MM.1S (cell line): ENCODE measurements around the gene PRR35.

Source experiments
- DNase-seq: peaks from one replicate; pipeline ENCODE4 v3.0.0-alpha.2; 2015
- H2AFZ ChIP-seq: fragments of 300-600 bp; sonication (generic); 2 replicates; pipeline ENCODE4 v1.6.0; 2016; ENCODE audit warnings: antibody characterized with exemption, low read length
- H3F3A ChIP-seq: fragments of 300-600 bp; sonication (generic); 2 replicates; pipeline ENCODE4 v1.6.1; 2016; ENCODE audit warnings: mild to moderate bottlenecking, antibody characterized with exemption, low read length, moderate library complexity, mixed read lengths; ENCODE audit not compliant: insufficient read depth
- H3K27ac ChIP-seq: fragments of 300-600 bp; sonication (generic); 2 replicates; pipeline ENCODE4 v1.5.1; 2016; ENCODE audit warnings: mild to moderate bottlenecking, low read length
- H3K27me3 ChIP-seq: fragments of 300-600 bp; sonication (generic); replicated peaks from 2 replicates; pipeline ENCODE4 v1.6.0; 2016; ENCODE audit warnings: low read length; ENCODE audit not compliant: insufficient read depth
- H3K36me3 ChIP-seq: fragments of 300-600 bp; sonication (generic); replicated peaks from 2 replicates; pipeline ENCODE4 v1.6.1; 2016; ENCODE audit warnings: mild to moderate bottlenecking, low read length, mixed read lengths; ENCODE audit not compliant: insufficient read depth
- H3K4me1 ChIP-seq: fragments of 300-600 bp; sonication (generic); 2 replicates; pipeline ENCODE4 v1.6.1; 2016; ENCODE audit warnings: low read length, mixed read lengths
- H3K4me2 ChIP-seq: fragments of 300-600 bp; sonication (generic); 2 replicates; pipeline ENCODE4 v1.6.0; 2016; ENCODE audit warnings: low read depth, low read length
- H3K4me3 ChIP-seq: fragments of 300-600 bp; sonication (generic); 2 replicates; pipeline ENCODE4 v1.5.1; 2016; ENCODE audit warnings: low read length, mixed read lengths
- H3K79me2 ChIP-seq: fragments of 300-600 bp; sonication (generic); 2 replicates; pipeline ENCODE4 v1.6.1; 2016; ENCODE audit warnings: mixed run types, low read length, mixed read lengths
- H3K9ac ChIP-seq: fragments of 300-600 bp; sonication (generic); 2 replicates; pipeline ENCODE4 v1.6.1; 2016; ENCODE audit warnings: low read length, mixed read lengths
- H3K9me2 ChIP-seq: fragments of 300-600 bp; sonication (generic); replicated peaks from 2 replicates; pipeline ENCODE4 v1.6.1; 2016; ENCODE audit warnings: mild to moderate bottlenecking, low read length, mixed read lengths; ENCODE audit not compliant: insufficient read depth
- H3K9me3 ChIP-seq: fragments of 300-600 bp; sonication (generic); replicated peaks from 2 replicates; pipeline ENCODE4 v1.6.1; 2016; ENCODE audit warnings: mild to moderate bottlenecking, low read length, mixed read lengths; ENCODE audit not compliant: insufficient read depth
- H4K20me1 ChIP-seq: fragments of 300-600 bp; sonication (generic); 2 replicates; pipeline ENCODE4 v1.6.1; 2016; ENCODE audit warnings: mild to moderate bottlenecking, low read length, moderate library complexity, mixed read lengths; ENCODE audit not compliant: insufficient read depth
- CTCF ChIP-seq: fragments of 300-600 bp; sonication (generic); IDR thresholded peaks from 2 replicates; pipeline ENCODE4 v1.5.1; 2016; ENCODE audit warnings: antibody characterized with exemption, low read length, mixed read lengths
- EZH2 ChIP-seq: fragments of 300-600 bp; sonication (generic); optimal IDR thresholded peaks from 2 replicates; pipeline ENCODE3; 2017; ENCODE audit warnings: low read depth, mild to moderate bottlenecking, antibody characterized with exemption, low read length, mixed read lengths
- EZH2phosphoT487 ChIP-seq: fragments of 300-600 bp; sonication (generic); IDR thresholded peaks from 2 replicates; pipeline ENCODE4 v1.6.1; 2018; ENCODE audit warnings: antibody characterized with exemption, low read length

Gene PRR35

GRCh38 chr16:559021-559380, 1.2 kb upstream of the PRR35 start:
- Histone ChIP-seq H3K4me2 (no peak overlapping the region), H3K9ac (no peak overlapping the region), H3K27ac (no peak overlapping the region), H3K9me2 (no peaks in the 10 kb centered on the region), H3K4me3 (no peak overlapping the region), H4K20me1 (no peaks in the 10 kb centered on the region), H3F3A (no peaks in the 10 kb centered on the region), H3K79me2 (no peaks in the 10 kb centered on the region), H2AFZ (no peak overlapping the region), H3K4me1 (no peaks in the 10 kb centered on the region), H3K36me3 (no peaks in the 10 kb centered on the region), H3K27me3 (peaks cover 62% of the 10 kb centered on the region), H3K9me3 (no peaks in the 10 kb centered on the region)
- TF ChIP-seq CTCF: no peak
- no peak for TF ChIP-seq EZH2phosphoT487
- TF ChIP-seq EZH2: peak; percentile 11
- DNase-seq: no peak

- Histone ChIP-seq H3K9me2 (no peaks in the 10 kb centered on the region), H3K4me2 (no peak overlapping the region), H3K36me3 (no peaks in the 10 kb centered on the region), H3K27me3 (peaks cover 62% of the 10 kb centered on the region), H3K79me2 (no peaks in the 10 kb centered on the region), H3K27ac (no peak overlapping the region), H3K9me3 (no peaks in the 10 kb centered on the region), H3F3A (no peaks in the 10 kb centered on the region), H3K9ac (no peak overlapping the region), H2AFZ (no peak overlapping the region), H3K4me1 (no peaks in the 10 kb centered on the region), H4K20me1 (no peaks in the 10 kb centered on the region), H3K4me3 (no peak overlapping the region)
- no peak for TF ChIP-seq CTCF
- TF ChIP-seq EZH2: peak; percentile 16
- TF ChIP-seq EZH2phosphoT487: no peak
- no peak for DNase-seq
These were observed 587 bp upstream of the PRR35 start for GRCh38 chr16:559411-560203.

- TF ChIP-seq CTCF: no peak
- TF ChIP-seq EZH2: peak; percentile 85
- TF ChIP-seq EZH2phosphoT487: no peak
- Histone ChIP-seq H2AFZ (no peak overlapping the region), H3K4me3 (no peak overlapping the region), H4K20me1 (no peaks in the 10 kb centered on the region), H3K4me2 (no peak overlapping the region), H3K79me2 (no peaks in the 10 kb centered on the region), H3F3A (no peaks in the 10 kb centered on the region), H3K36me3 (no peaks in the 10 kb centered on the region), H3K9me3 (no peaks in the 10 kb centered on the region), H3K27me3 (peaks cover 62% of the 10 kb centered on the region), H3K9ac (no peak overlapping the region), H3K27ac (no peak overlapping the region), H3K4me1 (no peaks in the 10 kb centered on the region), H3K9me2 (no peaks in the 10 kb centered on the region)
- no peak for DNase-seq
These were observed 663 bp downstream of the PRR35 start for GRCh38 chr16:560701-561412.
